Glutamatergic neuron (in vitro differentiated cells): ENCODE measurements around the gene FYCO1. TPM values are rescaled to one million over a fixed set of nuclear protein-coding genes. Genes with fewer than 3 reads are reported as not detected.

Source experiments
- DNase-seq: peaks from one replicate; pipeline ENCODE4 v3.0.0; 2022
- H3K27ac Mint-ChIP-seq: one replicate; pipeline ENCODE4 v1.8.0; 2020; ENCODE audit warnings: mild to moderate bottlenecking, mixed read lengths, inconsistent platforms; ENCODE audit not compliant: unreplicated experiment
- H3K27me3 Mint-ChIP-seq: one replicate; pipeline ENCODE4 v1.8.0; 2020; ENCODE audit warnings: mild to moderate bottlenecking, moderate library complexity, mixed read lengths, inconsistent platforms; ENCODE audit not compliant: unreplicated experiment
- H3K36me3 Mint-ChIP-seq: one replicate; pipeline ENCODE4 v1.8.0; 2020; ENCODE audit warnings: mild to moderate bottlenecking, mixed read lengths, inconsistent platforms; ENCODE audit not compliant: unreplicated experiment
- H3K4me1 Mint-ChIP-seq: one replicate; pipeline ENCODE4 v1.8.0; 2020; ENCODE audit warnings: mild to moderate bottlenecking, low read depth, mixed read lengths, inconsistent platforms; ENCODE audit not compliant: unreplicated experiment
- H3K4me3 Mint-ChIP-seq: one replicate; pipeline ENCODE4 v1.8.0; 2020; ENCODE audit warnings: mild to moderate bottlenecking, mixed read lengths, inconsistent platforms; ENCODE audit not compliant: unreplicated experiment
- H3K9me3 Mint-ChIP-seq: one replicate; pipeline ENCODE4 v1.8.0; 2020; ENCODE audit warnings: mild to moderate bottlenecking, moderate library complexity, mixed read lengths, inconsistent platforms; ENCODE audit not compliant: unreplicated experiment
- total RNA-seq: library from RNA; stranded (reverse); fragmentation: NEBNext Ultra II Directional; extraction: Animal tissue kit (Norgen Biotek cat#: 25700); gene quantifications from one replicate; pipeline ENCODE4 v1.2.1, GENCODE V29; 2021; ENCODE audit not compliant: unreplicated experiment
- TF ChIP-seq, protein P1 (sequence below): fragments of 200-600 bp; sonication (generic); IDR thresholded peaks from one replicate; pipeline ENCODE4 v1.5.0; 2021; ENCODE audit not compliant: partially characterized antibody, unreplicated experiment

FYCO1 gene
- total RNA-seq, 1 donor from 2014 or later, result 3.8 TPM

DNA sequence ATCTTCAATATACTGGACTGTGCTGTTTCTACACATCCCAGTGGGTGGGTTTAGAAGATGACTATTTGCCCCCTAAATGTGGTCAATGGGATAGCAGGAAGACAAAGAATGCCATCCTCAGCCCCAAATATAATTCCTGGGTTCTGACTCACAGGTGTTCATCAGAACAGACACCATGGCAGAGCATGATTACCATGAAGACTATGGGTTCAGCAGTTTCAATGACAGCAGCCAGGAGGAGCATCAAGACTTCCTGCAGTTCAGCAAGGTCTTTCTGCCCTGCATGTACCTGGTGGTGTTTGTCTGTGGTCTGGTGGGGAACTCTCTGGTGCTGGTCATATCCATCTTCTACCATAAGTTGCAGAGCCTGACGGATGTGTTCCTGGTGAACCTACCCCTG lies 49.3 kb downstream of the FYCO1 start:
- Mint-ChIP-seq H3K9me3 (peaks cover 2% of the 10 kb centered on the region), H3K36me3 (no peaks in the 10 kb centered on the region), H3K4me1 (no peaks in the 10 kb centered on the region), H3K27ac (no peak overlapping the region), H3K4me3 (no peak overlapping the region), H3K27me3 (no peaks in the 10 kb centered on the region)
- TF ChIP-seq, protein P1, sequence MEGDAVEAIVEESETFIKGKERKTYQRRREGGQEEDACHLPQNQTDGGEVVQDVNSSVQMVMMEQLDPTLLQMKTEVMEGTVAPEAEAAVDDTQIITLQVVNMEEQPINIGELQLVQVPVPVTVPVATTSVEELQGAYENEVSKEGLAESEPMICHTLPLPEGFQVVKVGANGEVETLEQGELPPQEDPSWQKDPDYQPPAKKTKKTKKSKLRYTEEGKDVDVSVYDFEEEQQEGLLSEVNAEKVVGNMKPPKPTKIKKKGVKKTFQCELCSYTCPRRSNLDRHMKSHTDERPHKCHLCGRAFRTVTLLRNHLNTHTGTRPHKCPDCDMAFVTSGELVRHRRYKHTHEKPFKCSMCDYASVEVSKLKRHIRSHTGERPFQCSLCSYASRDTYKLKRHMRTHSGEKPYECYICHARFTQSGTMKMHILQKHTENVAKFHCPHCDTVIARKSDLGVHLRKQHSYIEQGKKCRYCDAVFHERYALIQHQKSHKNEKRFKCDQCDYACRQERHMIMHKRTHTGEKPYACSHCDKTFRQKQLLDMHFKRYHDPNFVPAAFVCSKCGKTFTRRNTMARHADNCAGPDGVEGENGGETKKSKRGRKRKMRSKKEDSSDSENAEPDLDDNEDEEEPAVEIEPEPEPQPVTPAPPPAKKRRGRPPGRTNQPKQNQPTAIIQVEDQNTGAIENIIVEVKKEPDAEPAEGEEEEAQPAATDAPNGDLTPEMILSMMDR, result no peak
- DNase-seq, result no peak

- Mint-ChIP-seq H3K36me3 (no peaks in the 10 kb centered on the region), H3K9me3 (peaks cover 2% of the 10 kb centered on the region), H3K27ac (no peak overlapping the region), H3K4me1 (no peaks in the 10 kb centered on the region), H3K4me3 (no peak overlapping the region), H3K27me3 (no peaks in the 10 kb centered on the region)
- TF ChIP-seq, protein P1, result no peak
- no peak for DNase-seq
These were observed 50.6 kb downstream of the FYCO1 start for GRCh38 chr3:45944830-45945620.

DNA sequence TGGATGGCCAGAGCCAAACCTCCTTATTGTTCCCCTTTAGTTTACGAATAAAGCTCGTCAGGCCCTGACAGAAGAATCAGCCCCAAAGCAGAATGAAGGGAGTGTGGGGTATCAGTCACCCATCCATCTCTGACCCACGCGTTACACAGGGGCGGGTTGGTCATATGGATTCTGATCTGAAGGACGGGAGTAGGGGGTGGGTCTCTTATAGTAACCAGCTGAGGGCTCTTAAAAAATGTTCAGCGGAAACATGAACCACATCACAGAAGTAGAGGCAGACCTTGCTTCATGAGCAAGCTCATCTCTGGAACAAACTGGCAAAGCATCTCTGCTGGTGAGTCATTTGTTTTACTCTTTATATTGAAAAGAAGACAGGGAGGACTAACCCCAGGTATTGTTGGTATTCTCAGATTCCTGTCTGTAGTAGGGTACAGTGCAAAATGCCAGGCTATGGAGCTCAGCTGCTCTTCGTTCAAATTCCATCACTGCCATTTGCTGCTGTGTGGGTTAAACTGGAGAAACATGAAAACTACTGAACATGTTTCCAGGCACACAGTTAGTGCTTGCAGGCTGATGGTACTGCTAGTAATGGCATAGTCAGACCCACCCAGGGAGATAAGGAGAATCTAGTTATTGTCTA lies 52.3 kb downstream of the FYCO1 start, which contains the start of gene CXCR6:
Gene CXCR6 (plus strand): TSS at position 258 of the 640 bp plus-strand sequence. CDS start 3,018 bp downstream, outside the sequence.
- Mint-ChIP-seq H3K27me3 (peaks cover under 1% of the 10 kb centered on the region), H3K36me3 (no peaks in the 10 kb centered on the region), H3K4me3 (no peak within 1 kb of the TSS), H3K9me3 (peaks cover 2% of the 10 kb centered on the region), H3K4me1 (peaks cover 6% of the 10 kb centered on the region), H3K27ac (no peak within 1 kb of the TSS)
- no peak for DNase-seq
- TF ChIP-seq, protein P1, result no peak

DNA sequence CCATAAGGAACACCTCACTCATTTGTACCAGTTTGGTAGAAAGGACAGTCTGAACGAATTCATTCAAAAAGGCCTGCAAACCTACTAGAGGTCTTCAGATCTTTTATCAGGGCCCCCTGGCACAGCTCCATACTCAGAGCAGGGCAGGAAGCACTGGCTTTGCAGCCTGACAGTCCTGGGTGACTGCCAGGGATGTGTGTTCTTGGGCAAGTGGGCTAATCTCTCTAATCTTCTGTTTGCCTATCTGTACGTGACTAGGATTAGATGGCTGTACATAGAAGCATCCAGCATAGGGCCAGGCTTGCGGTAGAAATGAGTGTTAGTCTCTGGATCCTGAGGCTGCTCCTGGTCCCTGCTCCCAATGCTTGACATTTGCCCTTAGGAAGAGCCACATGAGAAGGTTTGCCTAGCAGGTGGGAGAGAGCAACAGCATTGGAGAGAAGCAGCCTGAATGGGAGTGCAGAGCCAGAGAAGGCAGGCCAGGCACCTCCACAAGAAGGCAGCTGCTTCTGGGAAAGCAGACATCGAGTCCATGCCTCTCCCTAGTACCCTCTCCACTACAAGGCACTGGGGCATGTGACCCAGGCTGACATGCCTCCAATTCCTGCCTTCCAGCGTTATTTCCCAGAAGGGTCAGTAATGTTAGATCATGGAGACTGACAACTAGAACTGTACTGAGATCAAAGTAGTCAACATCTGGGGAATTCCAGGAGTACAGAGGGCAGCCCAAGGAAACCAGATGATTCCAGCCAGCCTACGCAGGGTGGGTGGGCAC lies 53.4 kb downstream of the FYCO1 start:
- no peak overlapping the region for H3K27ac Mint-ChIP-seq
- H3K36me3 Mint-ChIP-seq, result no peaks in the 10 kb centered on the region
- TF ChIP-seq, protein P1, result no peak
- peaks cover 2% of the 10 kb centered on the region for H3K27me3 Mint-ChIP-seq
- no peak overlapping the region for H3K4me3 Mint-ChIP-seq
- H3K9me3 Mint-ChIP-seq, result peaks cover 2% of the 10 kb centered on the region
- peaks cover 6% of the 10 kb centered on the region for H3K4me1 Mint-ChIP-seq
- no peak for DNase-seq
